HepG2 (cell line): ENCODE measurements around the gene CLK4. TPM values are rescaled to one million over a fixed set of nuclear protein-coding genes. Genes with fewer than 3 reads are reported as not detected.

Experiments used
- ATAC-seq: fragments of 200-7000 bp; cut with Tn5 transposase; 3 replicates; pipeline ENCODE4 v1.9.1; 2020; ENCODE audit warnings: mild to moderate bottlenecking, moderate library complexity
- BruUV-seq: library from RNA; stranded (reverse); fragments of 400-500 nt; replicated peaks from 2 replicates; lab custom pipeline; 2021; lab: Mats Ljungman, UMichigan
- CTCF ChIA-PET: fragments of 300-600 bp; formaldehyde crosslinking; extraction: SDS; loops from one replicate; lab custom pipeline; 2021; ENCODE audit warnings: low total read pairs, inconsistent platforms, low intra/inter-chr PET ratio; lab: Yijun Ruan, JAX
- POLR2A ChIA-PET: fragments of 350-600 bp; sonication (Branson Sonifier 250); formaldehyde crosslinking; loops from one replicate; lab custom pipeline; 2020; ENCODE audit warnings: antibody characterized with exemption, inconsistent platforms; lab: Yijun Ruan, JAX
- DNase-seq: peaks from one replicate; pipeline ENCODE4 v3.0.0-alpha.2; 2015; ENCODE audit warnings: low spot score
- FAIRE-seq: peaks from 3 replicates; lab custom pipeline; 2011; peaks lifted over from hg19 to GRCh38; lab: Jason Lieb, UNC
- H2AFZ ChIP-seq: one replicate; pipeline ENCODE4 v1.6.1; 2011; ENCODE audit warnings: low read length, inconsistent platforms
- H3K27ac ChIP-seq: fragments of 300-600 bp; 3 replicates; pipeline ENCODE4 v1.8.0; 2011; ENCODE audit warnings: mixed run types, mild to moderate bottlenecking, mixed read lengths, low read length, inconsistent platforms; ENCODE audit not compliant: insufficient read depth; ENCODE audit errors: extremely low read length
- H3K27me3 ChIP-seq, 2 experiments: fragments of 200-600 bp in 1 of 2; 2 replicates in 1 of 2; 3 replicates in 1 of 2; pipeline versions ENCODE4 v1.6.0 to v1.8.0; 2011; ENCODE audit warnings: low read length in 2 of 2, mild to moderate bottlenecking in 2 of 2, moderate library complexity in 2 of 2, inconsistent platforms in 1 of 2; ENCODE audit not compliant: insufficient read depth in 2 of 2, control insufficient read depth in 1 of 2
- H3K36me3 ChIP-seq, 2 experiments: fragments of 200-600 bp in 1 of 2; replicated peaks in 1 of 2; 2 replicates in 1 of 2; 3 replicates in 1 of 2; pipeline versions ENCODE4 v1.5.1 to v1.8.0; 2011; ENCODE audit warnings: low read length in 2 of 2, inconsistent platforms in 1 of 2; ENCODE audit not compliant: insufficient read depth in 2 of 2, control insufficient read depth in 1 of 2
- H3K4me1 ChIP-seq: 2 replicates; pipeline ENCODE4 v1.5.1; 2012; ENCODE audit warnings: low read length, inconsistent platforms; ENCODE audit not compliant: insufficient read depth
- H3K4me2 ChIP-seq: 2 replicates; pipeline ENCODE4 v1.6.0; 2011; ENCODE audit warnings: low read depth, low read length, inconsistent platforms
- H3K4me3 ChIP-seq, 3 experiments: fragments of 200-600 bp in 1 of 3; sonication (generic), shearing (Covaris generic) in 1 of 3; replicated peaks in 1 of 3; 2 replicates each; pipeline ENCODE4 v1.5.1; 2011 to 2016; ENCODE audit warnings: low read length in 3 of 3, inconsistent platforms in 2 of 3, low read depth in 2 of 3, mild to moderate bottlenecking in 2 of 3, control low read depth in 1 of 3, mixed read lengths in 1 of 3; ENCODE audit not compliant: insufficient read depth in 1 of 3
- H3K79me2 ChIP-seq: one replicate; pipeline ENCODE4 v1.6.1; 2011; ENCODE audit warnings: low read length, inconsistent platforms; ENCODE audit not compliant: insufficient read depth
- H3K9ac ChIP-seq: 2 replicates; pipeline ENCODE4 v1.6.0; 2011; ENCODE audit warnings: mild to moderate bottlenecking, low read depth, low read length, inconsistent platforms; ENCODE audit not compliant: insufficient read depth
- H3K9me3 ChIP-seq: 2 replicates; pipeline ENCODE4 v1.5.1; 2012; ENCODE audit warnings: mild to moderate bottlenecking, low read length
- H4K20me1 ChIP-seq: 2 replicates; pipeline ENCODE4 v1.6.0; 2011; ENCODE audit warnings: inconsistent platforms, mild to moderate bottlenecking, low read length, moderate library complexity; ENCODE audit not compliant: insufficient read depth
- HDAC6 ChIP-seq: fragments of 200-600 bp; sonication (generic); IDR thresholded peaks from 2 replicates; pipeline ENCODE4 v1.7.0; 2017; ENCODE audit warnings: mild to moderate bottlenecking, antibody characterized with exemption, low read length, low read depth
- JUN ChIP-seq: sonication (generic); formaldehyde crosslinking; IDR thresholded peaks from 2 replicates; pipeline ENCODE4 v1.4.0; 2020; ENCODE audit warnings: mild to moderate bottlenecking, missing genetic modification reagents
- KDM2A ChIP-seq: sonication (generic); formaldehyde crosslinking; IDR thresholded peaks from 2 replicates; pipeline ENCODE4 v1.4.0; 2020; ENCODE audit warnings: low read depth, missing genetic modification reagents, borderline replicate concordance
- MAF1 ChIP-seq: sonication (generic); formaldehyde crosslinking; IDR thresholded peaks from 2 replicates; pipeline ENCODE4 v1.5.0; 2020; ENCODE audit warnings: missing genetic modification reagents, borderline replicate concordance
- MATR3 ChIP-seq: sonication (generic); formaldehyde crosslinking; IDR thresholded peaks from 2 replicates; pipeline ENCODE4 v1.4.0; 2020; ENCODE audit warnings: missing genetic modification reagents
- TOE1 ChIP-seq: sonication (generic); formaldehyde crosslinking; IDR thresholded peaks from 2 replicates; pipeline ENCODE4 v1.4.0; 2020; ENCODE audit warnings: mild to moderate bottlenecking, missing genetic modification reagents
- ZBTB3 ChIP-seq: sonication (generic); formaldehyde crosslinking; IDR thresholded peaks from 2 replicates; pipeline ENCODE4 v1.4.0; 2020; ENCODE audit warnings: low read depth, mild to moderate bottlenecking, moderate library complexity, missing genetic modification reagents, borderline replicate concordance
- ZMYM4 ChIP-seq: sonication (generic); formaldehyde crosslinking; IDR thresholded peaks from 2 replicates; pipeline ENCODE4 v1.8.1; 2023; ENCODE audit warnings: mild to moderate bottlenecking, missing genetic modification reagents
- ZNF614 ChIP-seq: IDR thresholded peaks from 2 replicates; pipeline ENCODE4 v1.6.1; 2018; ENCODE audit warnings: missing biosample characterization, missing genetic modification reagents, inconsistent platforms, borderline replicate concordance
- ZNF780A ChIP-seq: sonication (generic); formaldehyde crosslinking; IDR thresholded peaks from 2 replicates; pipeline ENCODE4 v1.8.0; 2022; ENCODE audit warnings: mild to moderate bottlenecking, missing genetic modification reagents, moderate library complexity
- WGBS: methylation state at CpG from one replicate; pipeline ENCODE4 v1.1.6; 2017; ENCODE audit warnings: low lambda C conversion rate; 5-methylcytosine and 5-hydroxymethylcytosine counted together
- in situ Hi-C: cut with HindIII; loops from 2 replicates; pipeline ENCODE4 v1.10.0; 2017; ENCODE audit warnings: low pct_unique_long_range_greater_than_20kb; ENCODE audit not compliant: extremely low pct_ligation_motif_present
- intact Hi-C: fragments of 100-400 bp; cut with micrococcal nuclease; formaldehyde crosslinking; loops from one replicate; pipeline ENCODE4 v1.10.0; 2022; ENCODE audit not compliant: unreplicated experiment
- polyA plus RNA-seq, 8 experiments: library from polyadenylated mRNA; depleted of rRNA in 3 of 8; stranded (reverse) in 7 of 8; unstranded in 1 of 8; fragments of >200 nt; fragmentation: Illumina TruSeq in 4 of 8; extraction: Trizol in 4 of 8; gene quantifications; 2 replicates each; pipeline versions ENCODE4 v1.2.1 to v1.2.3, GENCODE V29; 2011 to 2016; ENCODE audit warnings: low read depth in 4 of 8, missing spikeins in 1 of 8, mixed read lengths in 1 of 8; ENCODE audit not compliant: insufficient read depth in 1 of 8
- total RNA-seq, 5 experiments: library from RNA; depleted of rRNA; stranded (reverse); fragments of >200 nt; fragmentation: Illumina TruSeq; extraction: Trizol; gene quantifications; 2 replicates each; pipeline ENCODE4 v1.2.3, GENCODE V29; 2016; ENCODE audit warnings: low read depth in 1 of 5
- TF ChIP-seq, protein P1 (sequence below): sonication (generic); formaldehyde crosslinking; IDR thresholded peaks from 2 replicates; pipeline ENCODE4 v1.4.0; 2020; ENCODE audit warnings: missing genetic modification reagents, borderline replicate concordance
- TF ChIP-seq, protein P2 (sequence below): IDR thresholded peaks from 2 replicates; pipeline ENCODE4 v1.6.1; 2016
- TF ChIP-seq, protein P3 (sequence below): sonication (generic); formaldehyde crosslinking; IDR thresholded peaks from 2 replicates; pipeline ENCODE4 v1.5.0; 2020; ENCODE audit warnings: missing genetic modification reagents, mild to moderate bottlenecking, borderline replicate concordance

CLK4 gene
- total and polyA plus RNA-seq, 2 of the 13 experiments (the other 11 are each of a cell fraction or from before 2014, with no cell fraction given): 17.7 to 18.4 TPM

DNA sequence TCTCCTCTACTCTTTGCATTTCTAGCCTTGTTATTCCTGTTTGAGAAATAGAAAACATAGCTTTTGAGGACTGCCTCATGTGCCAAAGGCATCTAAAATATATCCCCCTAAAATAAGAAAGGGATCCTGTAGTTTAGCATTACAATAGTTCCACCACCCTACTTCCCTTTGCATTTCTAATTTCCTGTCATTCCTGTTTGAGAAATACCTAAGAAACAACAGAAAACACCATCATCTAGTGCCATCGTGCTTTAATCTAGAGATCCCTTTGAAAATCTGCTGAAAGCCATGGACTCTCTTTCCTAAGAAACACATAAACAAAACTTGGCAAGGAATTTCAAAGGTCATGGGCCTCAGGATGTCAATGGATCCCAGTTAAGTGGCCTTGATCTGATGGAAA is 7.5 kb downstream of the CLK4 start:
- H4K20me1 ChIP-seq: peaks cover 6% of the 10 kb centered on the region
- intact Hi-C loops (no loop called here), in situ Hi-C loops (no loop called here)
- BruUV-seq: no TSS peak
- no peak overlapping the region for H2AFZ ChIP-seq
- no peak overlapping the region for H3K9ac ChIP-seq
- POLR2A ChIA-PET: no interaction called here
- no peaks in the 10 kb centered on the region for H3K9me3 ChIP-seq
- no peak overlapping the region for H3K27ac ChIP-seq
- peaks cover 27% of the 10 kb centered on the region for H3K79me2 ChIP-seq
- whole genome bisulfite sequencing: 94% methylated on average over 1 of the region's 1 CpG
- H3K4me2 ChIP-seq: no peak overlapping the region
- no peak overlapping the region for H3K4me3 ChIP-seq
- ATAC-seq (no peak), DNase-seq (no peak), FAIRE-seq (no peak)
- peaks cover 8 to 69% of the 10 kb centered on the region in 2 experiments for H3K36me3 ChIP-seq
- TF ChIP-seq ZMYM4 (CRISPR knock-in tag) (no peak), KDM2A (CRISPR knock-in tag) (no peak), TOE1 (CRISPR knock-in tag) (no peak), HDAC6 (no peak), MAF1 (no peak), ZNF614 (no peak), JUN (CRISPR knock-in tag) (no peak), MATR3 (CRISPR knock-in tag) (no peak), ZBTB3 (no peak), ZNF780A (CRISPR knock-in tag) (no peak)
- TF ChIP-seq, protein P1, sequence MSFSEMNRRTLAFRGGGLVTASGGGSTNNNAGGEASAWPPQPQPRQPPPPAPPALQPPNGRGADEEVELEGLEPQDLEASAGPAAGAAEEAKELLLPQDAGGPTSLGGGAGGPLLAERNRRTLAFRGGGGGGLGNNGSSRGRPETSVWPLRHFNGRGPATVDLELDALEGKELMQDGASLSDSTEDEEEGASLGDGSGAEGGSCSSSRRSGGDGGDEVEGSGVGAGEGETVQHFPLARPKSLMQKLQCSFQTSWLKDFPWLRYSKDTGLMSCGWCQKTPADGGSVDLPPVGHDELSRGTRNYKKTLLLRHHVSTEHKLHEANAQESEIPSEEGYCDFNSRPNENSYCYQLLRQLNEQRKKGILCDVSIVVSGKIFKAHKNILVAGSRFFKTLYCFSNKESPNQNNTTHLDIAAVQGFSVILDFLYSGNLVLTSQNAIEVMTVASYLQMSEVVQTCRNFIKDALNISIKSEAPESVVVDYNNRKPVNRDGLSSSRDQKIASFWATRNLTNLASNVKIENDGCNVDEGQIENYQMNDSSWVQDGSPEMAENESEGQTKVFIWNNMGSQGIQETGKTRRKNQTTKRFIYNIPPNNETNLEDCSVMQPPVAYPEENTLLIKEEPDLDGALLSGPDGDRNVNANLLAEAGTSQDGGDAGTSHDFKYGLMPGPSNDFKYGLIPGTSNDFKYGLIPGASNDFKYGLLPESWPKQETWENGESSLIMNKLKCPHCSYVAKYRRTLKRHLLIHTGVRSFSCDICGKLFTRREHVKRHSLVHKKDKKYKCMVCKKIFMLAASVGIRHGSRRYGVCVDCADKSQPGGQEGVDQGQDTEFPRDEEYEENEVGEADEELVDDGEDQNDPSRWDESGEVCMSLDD: no peak
- TF ChIP-seq, protein P2, sequence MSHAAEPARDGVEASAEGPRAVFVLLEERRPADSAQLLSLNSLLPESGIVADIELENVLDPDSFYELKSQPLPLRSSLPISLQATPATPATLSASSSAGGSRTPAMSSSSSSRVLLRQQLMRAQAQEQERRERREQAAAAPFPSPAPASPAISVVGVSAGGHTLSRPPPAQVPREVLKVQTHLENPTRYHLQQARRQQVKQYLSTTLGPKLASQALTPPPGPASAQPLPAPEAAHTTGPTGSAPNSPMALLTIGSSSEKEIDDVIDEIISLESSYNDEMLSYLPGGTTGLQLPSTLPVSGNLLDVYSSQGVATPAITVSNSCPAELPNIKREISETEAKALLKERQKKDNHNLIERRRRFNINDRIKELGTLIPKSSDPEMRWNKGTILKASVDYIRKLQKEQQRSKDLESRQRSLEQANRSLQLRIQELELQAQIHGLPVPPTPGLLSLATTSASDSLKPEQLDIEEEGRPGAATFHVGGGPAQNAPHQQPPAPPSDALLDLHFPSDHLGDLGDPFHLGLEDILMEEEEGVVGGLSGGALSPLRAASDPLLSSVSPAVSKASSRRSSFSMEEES: no peak
- TF ChIP-seq, protein P3, sequence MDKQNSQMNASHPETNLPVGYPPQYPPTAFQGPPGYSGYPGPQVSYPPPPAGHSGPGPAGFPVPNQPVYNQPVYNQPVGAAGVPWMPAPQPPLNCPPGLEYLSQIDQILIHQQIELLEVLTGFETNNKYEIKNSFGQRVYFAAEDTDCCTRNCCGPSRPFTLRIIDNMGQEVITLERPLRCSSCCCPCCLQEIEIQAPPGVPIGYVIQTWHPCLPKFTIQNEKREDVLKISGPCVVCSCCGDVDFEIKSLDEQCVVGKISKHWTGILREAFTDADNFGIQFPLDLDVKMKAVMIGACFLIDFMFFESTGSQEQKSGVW (CRISPR knock-in tag): no peak
- CTCF ChIA-PET: no interaction called here
- no peaks in the 10 kb centered on the region for H3K27me3 ChIP-seq
- H3K4me1 ChIP-seq: peaks cover 10% of the 10 kb centered on the region
